HepG2 (cell line): ENCODE measurements around the gene SLC19A1. TPM values are rescaled to one million over a fixed set of nuclear protein-coding genes. Genes with fewer than 3 reads are reported as not detected.

Experiments
- ATAC-seq: fragments of 200-7000 bp; cut with Tn5 transposase; 3 replicates; pipeline ENCODE4 v1.9.1; 2020; ENCODE audit warnings: mild to moderate bottlenecking, moderate library complexity
- BruUV-seq: library from RNA; stranded (reverse); fragments of 400-500 nt; replicated peaks from 2 replicates; lab custom pipeline; 2021; lab: Mats Ljungman, UMichigan
- CTCF ChIA-PET: fragments of 300-600 bp; formaldehyde crosslinking; extraction: SDS; loops from one replicate; lab custom pipeline; 2021; ENCODE audit warnings: low total read pairs, inconsistent platforms, low intra/inter-chr PET ratio; lab: Yijun Ruan, JAX
- POLR2A ChIA-PET: fragments of 350-600 bp; sonication (Branson Sonifier 250); formaldehyde crosslinking; loops from one replicate; lab custom pipeline; 2020; ENCODE audit warnings: antibody characterized with exemption, inconsistent platforms; lab: Yijun Ruan, JAX
- DNase-seq: peaks from one replicate; pipeline ENCODE4 v3.0.0-alpha.2; 2015; ENCODE audit warnings: low spot score
- FAIRE-seq: peaks from 3 replicates; lab custom pipeline; 2011; peaks lifted over from hg19 to GRCh38; lab: Jason Lieb, UNC
- H2AFZ ChIP-seq: one replicate; pipeline ENCODE4 v1.6.1; 2011; ENCODE audit warnings: low read length, inconsistent platforms
- H3K27ac ChIP-seq: fragments of 300-600 bp; 3 replicates; pipeline ENCODE4 v1.8.0; 2011; ENCODE audit warnings: mixed run types, mild to moderate bottlenecking, mixed read lengths, low read length, inconsistent platforms; ENCODE audit not compliant: insufficient read depth; ENCODE audit errors: extremely low read length
- H3K27me3 ChIP-seq, 2 experiments: fragments of 200-600 bp in 1 of 2; 2 replicates in 1 of 2; 3 replicates in 1 of 2; pipeline versions ENCODE4 v1.6.0 to v1.8.0; 2011; ENCODE audit warnings: low read length in 2 of 2, mild to moderate bottlenecking in 2 of 2, moderate library complexity in 2 of 2, inconsistent platforms in 1 of 2; ENCODE audit not compliant: insufficient read depth in 2 of 2, control insufficient read depth in 1 of 2
- H3K36me3 ChIP-seq, 2 experiments: fragments of 200-600 bp in 1 of 2; replicated peaks in 1 of 2; 2 replicates in 1 of 2; 3 replicates in 1 of 2; pipeline versions ENCODE4 v1.5.1 to v1.8.0; 2011; ENCODE audit warnings: low read length in 2 of 2, inconsistent platforms in 1 of 2; ENCODE audit not compliant: insufficient read depth in 2 of 2, control insufficient read depth in 1 of 2
- H3K4me1 ChIP-seq: 2 replicates; pipeline ENCODE4 v1.5.1; 2012; ENCODE audit warnings: low read length, inconsistent platforms; ENCODE audit not compliant: insufficient read depth
- H3K4me2 ChIP-seq: 2 replicates; pipeline ENCODE4 v1.6.0; 2011; ENCODE audit warnings: low read depth, low read length, inconsistent platforms
- H3K4me3 ChIP-seq, 3 experiments: fragments of 200-600 bp in 1 of 3; sonication (generic), shearing (Covaris generic) in 1 of 3; replicated peaks in 1 of 3; 2 replicates each; pipeline ENCODE4 v1.5.1; 2011 to 2016; ENCODE audit warnings: low read length in 3 of 3, inconsistent platforms in 2 of 3, low read depth in 2 of 3, mild to moderate bottlenecking in 2 of 3, control low read depth in 1 of 3, mixed read lengths in 1 of 3; ENCODE audit not compliant: insufficient read depth in 1 of 3
- H3K79me2 ChIP-seq: one replicate; pipeline ENCODE4 v1.6.1; 2011; ENCODE audit warnings: low read length, inconsistent platforms; ENCODE audit not compliant: insufficient read depth
- H3K9ac ChIP-seq: 2 replicates; pipeline ENCODE4 v1.6.0; 2011; ENCODE audit warnings: mild to moderate bottlenecking, low read depth, low read length, inconsistent platforms; ENCODE audit not compliant: insufficient read depth
- H3K9me3 ChIP-seq: 2 replicates; pipeline ENCODE4 v1.5.1; 2012; ENCODE audit warnings: mild to moderate bottlenecking, low read length
- H4K20me1 ChIP-seq: 2 replicates; pipeline ENCODE4 v1.6.0; 2011; ENCODE audit warnings: inconsistent platforms, mild to moderate bottlenecking, low read length, moderate library complexity; ENCODE audit not compliant: insufficient read depth
- ARNT ChIP-seq: fragments of 450-650 bp; IDR thresholded peaks from 2 replicates; pipeline ENCODE4 v1.6.1; 2017
- JUNB ChIP-seq: sonication (generic); formaldehyde crosslinking; IDR thresholded peaks from 2 replicates; pipeline ENCODE4 v1.8.0; 2022; ENCODE audit warnings: missing genetic modification reagents, mild to moderate bottlenecking, borderline replicate concordance
- KDM6A ChIP-seq: IDR thresholded peaks from 2 replicates; pipeline ENCODE4 v1.6.1; 2016; ENCODE audit warnings: low read depth
- NR2F6 ChIP-seq, 2 experiments: IDR thresholded peaks; 2 replicates each; pipeline ENCODE4 v1.6.1; 2016; ENCODE audit warnings: antibody characterized with exemption in 1 of 2, mild to moderate bottlenecking in 1 of 2
- SRSF9 ChIP-seq: fragments of 200-400 bp; formaldehyde crosslinking; IDR thresholded peaks from 2 replicates; pipeline ENCODE4 v1.6.1; 2018; ENCODE audit warnings: borderline replicate concordance, mild to moderate bottlenecking, low read depth, low read length; ENCODE audit not compliant: insufficient read depth, poor library complexity, severe bottlenecking
- ZNF207 ChIP-seq: fragments of 450-650 bp; IDR thresholded peaks from 2 replicates; pipeline ENCODE4 v1.6.1; 2016; ENCODE audit warnings: antibody characterized with exemption, borderline replicate concordance
- ZNF337 ChIP-seq: sonication (generic); formaldehyde crosslinking; IDR thresholded peaks from 2 replicates; pipeline ENCODE4 v1.5.1; 2020; ENCODE audit warnings: missing genetic modification reagents, low read depth, mild to moderate bottlenecking, borderline replicate concordance
- ZNF432 ChIP-seq: sonication (generic); formaldehyde crosslinking; IDR thresholded peaks from 2 replicates; pipeline ENCODE4 v1.5.0; 2020; ENCODE audit warnings: missing genetic modification reagents, mild to moderate bottlenecking, borderline replicate concordance
- ZNF614 ChIP-seq: IDR thresholded peaks from 2 replicates; pipeline ENCODE4 v1.6.1; 2018; ENCODE audit warnings: missing biosample characterization, missing genetic modification reagents, inconsistent platforms, borderline replicate concordance
- ZSCAN12 ChIP-seq: sonication (generic); formaldehyde crosslinking; IDR thresholded peaks from 2 replicates; pipeline ENCODE4 v1.9.0; 2021; ENCODE audit warnings: mild to moderate bottlenecking, missing genetic modification reagents
- WGBS: methylation state at CpG from one replicate; pipeline ENCODE4 v1.1.6; 2017; ENCODE audit warnings: low lambda C conversion rate; 5-methylcytosine and 5-hydroxymethylcytosine counted together
- in situ Hi-C: cut with HindIII; loops from 2 replicates; pipeline ENCODE4 v1.10.0; 2017; ENCODE audit warnings: low pct_unique_long_range_greater_than_20kb; ENCODE audit not compliant: extremely low pct_ligation_motif_present
- intact Hi-C: fragments of 100-400 bp; cut with micrococcal nuclease; formaldehyde crosslinking; loops from one replicate; pipeline ENCODE4 v1.10.0; 2022; ENCODE audit not compliant: unreplicated experiment
- polyA plus RNA-seq, 8 experiments: library from polyadenylated mRNA; depleted of rRNA in 3 of 8; stranded (reverse) in 7 of 8; unstranded in 1 of 8; fragments of >200 nt; fragmentation: Illumina TruSeq in 4 of 8; extraction: Trizol in 4 of 8; gene quantifications; 2 replicates each; pipeline versions ENCODE4 v1.2.1 to v1.2.3, GENCODE V29; 2011 to 2016; ENCODE audit warnings: low read depth in 4 of 8, missing spikeins in 1 of 8, mixed read lengths in 1 of 8; ENCODE audit not compliant: insufficient read depth in 1 of 8
- total RNA-seq, 5 experiments: library from RNA; depleted of rRNA; stranded (reverse); fragments of >200 nt; fragmentation: Illumina TruSeq; extraction: Trizol; gene quantifications; 2 replicates each; pipeline ENCODE4 v1.2.3, GENCODE V29; 2016; ENCODE audit warnings: low read depth in 1 of 5
- TF ChIP-seq, protein P1 (sequence below): sonication (generic); formaldehyde crosslinking; IDR thresholded peaks from 2 replicates; pipeline ENCODE4 v1.4.0; 2020; ENCODE audit warnings: mild to moderate bottlenecking, missing genetic modification reagents
- TF ChIP-seq, protein P2 (sequence below): sonication (generic); formaldehyde crosslinking; IDR thresholded peaks from 2 replicates; pipeline ENCODE4 v1.8.1; 2023; ENCODE audit warnings: missing genetic modification reagents, inconsistent platforms, borderline replicate concordance
- TF ChIP-seq, protein P3 (sequence below): sonication (generic); formaldehyde crosslinking; IDR thresholded peaks from 2 replicates; pipeline ENCODE4 v1.8.1; 2023; ENCODE audit warnings: mild to moderate bottlenecking, moderate library complexity, missing genetic modification reagents

Gene SLC19A1
- total and polyA plus RNA-seq, 2 of the 13 experiments (the other 11 are each of a cell fraction or from before 2014, with no cell fraction given), result 21.8 to 23.0 TPM

DNA sequence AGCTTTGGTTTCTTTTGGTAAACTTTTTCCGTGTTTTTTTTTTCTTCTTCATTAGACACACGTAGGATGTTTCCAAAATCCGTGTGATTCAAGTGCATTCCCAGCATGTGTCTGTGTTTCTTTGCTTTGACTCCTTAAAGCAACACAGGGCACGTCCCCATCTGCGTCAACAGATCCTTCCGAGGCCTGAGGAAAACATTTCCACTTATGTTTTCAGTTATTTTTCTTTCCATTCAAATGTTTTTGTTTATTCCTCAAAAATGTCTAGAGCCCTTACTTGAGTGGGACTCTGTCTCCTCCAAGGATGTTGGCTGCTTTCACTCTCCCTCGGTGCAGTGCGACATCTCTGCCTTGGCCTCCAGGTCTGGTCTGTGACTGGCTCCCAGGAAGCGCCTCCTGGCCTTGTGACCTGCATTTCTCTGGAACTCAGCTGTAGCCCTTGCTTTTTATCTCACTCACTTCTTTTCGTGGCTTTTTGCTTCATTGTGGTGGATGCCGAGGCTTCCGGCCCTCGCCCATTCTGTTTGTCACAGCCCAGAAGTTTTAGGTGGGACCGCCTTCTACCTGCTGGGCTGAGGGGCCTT, 31.3 kb upstream of the SLC19A1 start:
- no peak overlapping the region for H2AFZ ChIP-seq
- H3K4me1 ChIP-seq, result peaks cover 9% of the 10 kb centered on the region; the same call in 1 of the 2 replicates
- WGBS, result 61% methylated on average over 14 of the region's 14 CpGs
- in situ Hi-C loops (no loop called here), intact Hi-C loops (no loop called here)
- POLR2A ChIA-PET, result no interaction called here
- H3K27me3 ChIP-seq, result peaks cover 15 to 81% of the 10 kb centered on the region in 2 experiments
- H3K9me3 ChIP-seq, result no peaks in the 10 kb centered on the region
- H3K79me2 ChIP-seq, result no peaks in the 10 kb centered on the region
- TF ChIP-seq ARNT (no peak), ZNF614 (CRISPR knock-in tag) (no peak), NR2F6 (IDR thresholded peaks at IDR 0.05) (no peak), NR2F6 (CRISPR knock-in tag; IDR thresholded peaks at IDR 0.05) (no peak), ZNF207 (no peak), ZNF432 (CRISPR knock-in tag) (no peak), KDM6A (no peak), ZNF337 (CRISPR knock-in tag) (no peak), JUNB (CRISPR knock-in tag) (no peak), ZSCAN12 (no peak), SRSF9 (no peak)
- TF ChIP-seq, protein P1, sequence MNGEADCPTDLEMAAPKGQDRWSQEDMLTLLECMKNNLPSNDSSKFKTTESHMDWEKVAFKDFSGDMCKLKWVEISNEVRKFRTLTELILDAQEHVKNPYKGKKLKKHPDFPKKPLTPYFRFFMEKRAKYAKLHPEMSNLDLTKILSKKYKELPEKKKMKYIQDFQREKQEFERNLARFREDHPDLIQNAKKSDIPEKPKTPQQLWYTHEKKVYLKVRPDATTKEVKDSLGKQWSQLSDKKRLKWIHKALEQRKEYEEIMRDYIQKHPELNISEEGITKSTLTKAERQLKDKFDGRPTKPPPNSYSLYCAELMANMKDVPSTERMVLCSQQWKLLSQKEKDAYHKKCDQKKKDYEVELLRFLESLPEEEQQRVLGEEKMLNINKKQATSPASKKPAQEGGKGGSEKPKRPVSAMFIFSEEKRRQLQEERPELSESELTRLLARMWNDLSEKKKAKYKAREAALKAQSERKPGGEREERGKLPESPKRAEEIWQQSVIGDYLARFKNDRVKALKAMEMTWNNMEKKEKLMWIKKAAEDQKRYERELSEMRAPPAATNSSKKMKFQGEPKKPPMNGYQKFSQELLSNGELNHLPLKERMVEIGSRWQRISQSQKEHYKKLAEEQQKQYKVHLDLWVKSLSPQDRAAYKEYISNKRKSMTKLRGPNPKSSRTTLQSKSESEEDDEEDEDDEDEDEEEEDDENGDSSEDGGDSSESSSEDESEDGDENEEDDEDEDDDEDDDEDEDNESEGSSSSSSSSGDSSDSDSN (CRISPR knock-in tag), result no peak
- TF ChIP-seq, protein P2, sequence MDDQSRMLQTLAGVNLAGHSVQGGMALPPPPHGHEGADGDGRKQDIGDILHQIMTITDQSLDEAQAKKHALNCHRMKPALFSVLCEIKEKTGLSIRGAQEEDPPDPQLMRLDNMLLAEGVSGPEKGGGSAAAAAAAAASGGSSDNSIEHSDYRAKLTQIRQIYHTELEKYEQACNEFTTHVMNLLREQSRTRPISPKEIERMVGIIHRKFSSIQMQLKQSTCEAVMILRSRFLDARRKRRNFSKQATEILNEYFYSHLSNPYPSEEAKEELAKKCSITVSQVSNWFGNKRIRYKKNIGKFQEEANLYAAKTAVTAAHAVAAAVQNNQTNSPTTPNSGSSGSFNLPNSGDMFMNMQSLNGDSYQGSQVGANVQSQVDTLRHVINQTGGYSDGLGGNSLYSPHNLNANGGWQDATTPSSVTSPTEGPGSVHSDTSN (CRISPR knock-in tag), result no peak
- TF ChIP-seq, protein P3, sequence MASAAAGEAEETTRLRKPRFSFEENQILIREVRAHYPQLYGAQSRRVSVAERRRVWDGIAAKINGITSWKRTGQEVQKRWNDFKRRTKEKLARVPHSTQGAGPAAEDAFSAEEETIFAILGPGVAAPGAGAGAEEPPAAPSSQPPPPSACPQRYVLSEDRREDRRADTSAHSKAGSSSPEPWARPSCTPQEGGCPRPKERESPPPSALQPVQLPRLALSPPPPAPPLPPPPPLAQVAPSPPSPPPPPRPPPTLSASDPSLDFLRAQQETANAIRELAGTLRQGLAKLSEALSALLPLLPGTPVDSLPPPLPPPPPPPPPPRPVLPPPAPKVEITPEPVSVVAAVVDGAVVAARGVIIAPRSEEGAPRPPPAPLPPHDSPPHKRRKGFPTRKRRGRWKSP, result no peak
- ATAC-seq (no peak), FAIRE-seq (no peak), DNase-seq (no peak)
- no peaks in the 10 kb centered on the region for H3K36me3 ChIP-seq
- H3K4me2 ChIP-seq, result no peak overlapping the region
- H3K27ac ChIP-seq, result no peak overlapping the region
- H4K20me1 ChIP-seq, result no peaks in the 10 kb centered on the region
- CTCF ChIA-PET, result no interaction called here
- no peak overlapping the region for H3K4me3 ChIP-seq
- no peak overlapping the region for H3K9ac ChIP-seq
- BruUV-seq, result no TSS peak
